ENCODE measurements around the gene RBM19.

- TF ChIP-seq, protein P1, sequence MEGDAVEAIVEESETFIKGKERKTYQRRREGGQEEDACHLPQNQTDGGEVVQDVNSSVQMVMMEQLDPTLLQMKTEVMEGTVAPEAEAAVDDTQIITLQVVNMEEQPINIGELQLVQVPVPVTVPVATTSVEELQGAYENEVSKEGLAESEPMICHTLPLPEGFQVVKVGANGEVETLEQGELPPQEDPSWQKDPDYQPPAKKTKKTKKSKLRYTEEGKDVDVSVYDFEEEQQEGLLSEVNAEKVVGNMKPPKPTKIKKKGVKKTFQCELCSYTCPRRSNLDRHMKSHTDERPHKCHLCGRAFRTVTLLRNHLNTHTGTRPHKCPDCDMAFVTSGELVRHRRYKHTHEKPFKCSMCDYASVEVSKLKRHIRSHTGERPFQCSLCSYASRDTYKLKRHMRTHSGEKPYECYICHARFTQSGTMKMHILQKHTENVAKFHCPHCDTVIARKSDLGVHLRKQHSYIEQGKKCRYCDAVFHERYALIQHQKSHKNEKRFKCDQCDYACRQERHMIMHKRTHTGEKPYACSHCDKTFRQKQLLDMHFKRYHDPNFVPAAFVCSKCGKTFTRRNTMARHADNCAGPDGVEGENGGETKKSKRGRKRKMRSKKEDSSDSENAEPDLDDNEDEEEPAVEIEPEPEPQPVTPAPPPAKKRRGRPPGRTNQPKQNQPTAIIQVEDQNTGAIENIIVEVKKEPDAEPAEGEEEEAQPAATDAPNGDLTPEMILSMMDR (IDR thresholded peaks at IDR 0.05; ENCODE audit: low read depth, low read length, poor library complexity, severe bottlenecking): no peak
- TF ChIP-seq EZH2phosphoT487 (IDR thresholded peaks at IDR 0.05; ENCODE audit: borderline replicate concordance, low read length): no peak
Observed at GRCh38 chr12:113870890-113871289, 95.2 kb downstream of the RBM19 start.
